Stimulated activated memory B cell treated with anti-CD40 and anti-IgM and Interleukin-4, amounts not matched to agents 10 μg/mL and 1 μg/mL and 100 μg/mL, for 72 hours (primary cell): ENCODE data around the gene BID.

ENCODE experiments used
- ATAC-seq: fragments of 150-1000 bp; cut with Tn5 transposase; 2 replicates; pipeline ENCODE4 v1.10.0; 2021
- H3K27ac Mint-ChIP-seq: one replicate; pipeline ENCODE4 v1.8.0; 2022; ENCODE audit warnings: mild to moderate bottlenecking, mixed read lengths
- H3K27me3 Mint-ChIP-seq: one replicate; pipeline ENCODE4 v1.8.0; 2022; ENCODE audit warnings: mixed read lengths
- H3K36me3 Mint-ChIP-seq: one replicate; pipeline ENCODE4 v1.8.0; 2022; ENCODE audit warnings: mixed read lengths
- H3K4me1 Mint-ChIP-seq: one replicate; pipeline ENCODE4 v1.8.0; 2022; ENCODE audit warnings: mixed read lengths
- H3K4me3 Mint-ChIP-seq: one replicate; pipeline ENCODE4 v1.8.0; 2022; ENCODE audit warnings: mild to moderate bottlenecking, moderate library complexity, mixed read lengths
- H3K9me3 Mint-ChIP-seq: one replicate; pipeline ENCODE4 v1.8.0; 2022; ENCODE audit warnings: mixed read lengths

The BID gene

GRCh38 chr22:17782158-17782557, 7.9 kb upstream of the BID start:
- Mint-ChIP-seq H3K4me3 (no peak overlapping the region), H3K27ac (peak overlapping the region; percentile 97), H3K4me1 (peaks cover 65% of the 10 kb centered on the region), H3K36me3 (peaks cover 9% of the 10 kb centered on the region), H3K27me3 (no peaks in the 10 kb centered on the region), H3K9me3 (no peaks in the 10 kb centered on the region)
- no peak for ATAC-seq

GRCh38 chr22:17781319-17782031, 7.2 kb upstream of the BID start:
- no peaks in the 10 kb centered on the region for H3K9me3 Mint-ChIP-seq
- peaks cover 66% of the 10 kb centered on the region for H3K4me1 Mint-ChIP-seq
- peak overlapping the region; percentile 97 for H3K27ac Mint-ChIP-seq
- ATAC-seq = peak; percentile 81
- no peaks in the 10 kb centered on the region for H3K27me3 Mint-ChIP-seq
- H3K4me3 Mint-ChIP-seq = peak overlapping the region; percentile 29
- H3K36me3 Mint-ChIP-seq = peaks cover 9% of the 10 kb centered on the region

GRCh38 chr22:17780741-17781318, 6.6 kb upstream of the BID start:
- ATAC-seq = no peak
- Mint-ChIP-seq H3K27ac (peak overlapping the region; percentile 97), H3K9me3 (no peaks in the 10 kb centered on the region), H3K4me3 (peak overlapping the region; percentile 29), H3K36me3 (peaks cover 9% of the 10 kb centered on the region), H3K27me3 (no peaks in the 10 kb centered on the region), H3K4me1 (peaks cover 72% of the 10 kb centered on the region)

- H3K27ac Mint-ChIP-seq = peak overlapping the region; percentile 97
- H3K9me3 Mint-ChIP-seq = no peaks in the 10 kb centered on the region
- peak overlapping the region; percentile 48 for H3K4me3 Mint-ChIP-seq
- ATAC-seq = no peak
- peaks cover 9% of the 10 kb centered on the region for H3K36me3 Mint-ChIP-seq
- no peaks in the 10 kb centered on the region for H3K27me3 Mint-ChIP-seq
- H3K4me1 Mint-ChIP-seq = peaks cover 79% of the 10 kb centered on the region
Measured at GRCh38 chr22:17780116-17780740, 6.0 kb upstream of the BID start.

- Mint-ChIP-seq H3K27me3 (no peaks in the 10 kb centered on the region), H3K27ac (peak overlapping the region; percentile 97), H3K9me3 (no peaks in the 10 kb centered on the region), H3K36me3 (peaks cover 9% of the 10 kb centered on the region), H3K4me3 (peak overlapping the region; percentile 87), H3K4me1 (peaks cover 83% of the 10 kb centered on the region)
- no peak for ATAC-seq
Measured at GRCh38 chr22:17779286-17780115, 5.2 kb upstream of the BID start.

- Mint-ChIP-seq H3K9me3 (no peaks in the 10 kb centered on the region), H3K27me3 (no peaks in the 10 kb centered on the region), H3K4me1 (peaks cover 83% of the 10 kb centered on the region), H3K4me3 (peak overlapping the region; percentile 87), H3K36me3 (peaks cover 9% of the 10 kb centered on the region), H3K27ac (peak overlapping the region; percentile 97)
- no peak for ATAC-seq
Measured at GRCh38 chr22:17778412-17778976, 4.2 kb upstream of the BID start.

GRCh38 chr22:17777717-17778044, 3.4 kb upstream of the BID start:
- Mint-ChIP-seq H3K4me3 (peak overlapping the region; percentile 87), H3K9me3 (no peaks in the 10 kb centered on the region), H3K27me3 (no peaks in the 10 kb centered on the region)

GRCh38 chr22:17777005-17777716, 2.9 kb upstream of the BID start:
- Mint-ChIP-seq H3K27ac (peak overlapping the region; percentile 97), H3K27me3 (no peaks in the 10 kb centered on the region)

More at GRCh38 chr22:17777717-17778044, 3.4 kb upstream of the BID start:
- peaks cover 83% of the 10 kb centered on the region for H3K4me1 Mint-ChIP-seq
- H3K36me3 Mint-ChIP-seq = peaks cover 14% of the 10 kb centered on the region
- no peak for ATAC-seq
- peak overlapping the region; percentile 97 for H3K27ac Mint-ChIP-seq

GRCh38 chr22:17775781-17776465, 1.7 kb upstream of the BID start:
- peaks cover 23% of the 10 kb centered on the region for H3K36me3 Mint-ChIP-seq
- ATAC-seq = no peak
- H3K4me1 Mint-ChIP-seq = peaks cover 83% of the 10 kb centered on the region
- H3K4me3 Mint-ChIP-seq = peak overlapping the region; percentile 87
- H3K27ac Mint-ChIP-seq = peak overlapping the region; percentile 97
- no peaks in the 10 kb centered on the region for H3K27me3 Mint-ChIP-seq
- no peaks in the 10 kb centered on the region for H3K9me3 Mint-ChIP-seq

More at GRCh38 chr22:17777005-17777716, 2.9 kb upstream of the BID start:
- no peaks in the 10 kb centered on the region for H3K9me3 Mint-ChIP-seq
- peak; percentile 53 for ATAC-seq
- H3K4me3 Mint-ChIP-seq = peak overlapping the region; percentile 87
- H3K36me3 Mint-ChIP-seq = peaks cover 17% of the 10 kb centered on the region
- H3K4me1 Mint-ChIP-seq = peaks cover 83% of the 10 kb centered on the region

GRCh38 chr22:17774926-17775685, 837 bp upstream of the BID start:
- peaks cover 83% of the 10 kb centered on the region for H3K4me1 Mint-ChIP-seq
- H3K9me3 Mint-ChIP-seq = no peaks in the 10 kb centered on the region
- peaks cover 28% of the 10 kb centered on the region for H3K36me3 Mint-ChIP-seq
- H3K4me3 Mint-ChIP-seq = peak overlapping the region; percentile 12
- no peak for ATAC-seq
- H3K27me3 Mint-ChIP-seq = no peaks in the 10 kb centered on the region
- H3K27ac Mint-ChIP-seq = peak overlapping the region; percentile 97

GRCh38 chr22:17773606-17774205, 563 bp downstream of the BID start:
- Mint-ChIP-seq H3K27me3 (no peaks in the 10 kb centered on the region), H3K9me3 (no peaks in the 10 kb centered on the region), H3K27ac (peak overlapping the region; percentile 96), H3K4me1 (peaks cover 78% of the 10 kb centered on the region), H3K36me3 (peaks cover 27% of the 10 kb centered on the region), H3K4me3 (peak overlapping the region; percentile 89)
- ATAC-seq = peak; percentile 57

- H3K27me3 Mint-ChIP-seq = no peaks in the 10 kb centered on the region
- no peaks in the 10 kb centered on the region for H3K9me3 Mint-ChIP-seq
- ATAC-seq = no peak
- H3K36me3 Mint-ChIP-seq = peaks cover 27% of the 10 kb centered on the region
- H3K27ac Mint-ChIP-seq = peak overlapping the region; percentile 96
- H3K4me3 Mint-ChIP-seq = peak overlapping the region; percentile 89
- H3K4me1 Mint-ChIP-seq = peaks cover 76% of the 10 kb centered on the region
Measured at GRCh38 chr22:17772958-17773605, 1.2 kb downstream of the BID start.
